ENCODE results near the gene CASP12. TPM values are rescaled to one million over a fixed set of nuclear protein-coding genes. Genes with fewer than 3 reads are reported as not detected.
A peak's percentile ranks its signal among the peaks of the same experiment; 100 is the strongest.

The CASP12 gene
- total RNA-seq, 1 donor from 2014 or later, result not detected

DNA sequence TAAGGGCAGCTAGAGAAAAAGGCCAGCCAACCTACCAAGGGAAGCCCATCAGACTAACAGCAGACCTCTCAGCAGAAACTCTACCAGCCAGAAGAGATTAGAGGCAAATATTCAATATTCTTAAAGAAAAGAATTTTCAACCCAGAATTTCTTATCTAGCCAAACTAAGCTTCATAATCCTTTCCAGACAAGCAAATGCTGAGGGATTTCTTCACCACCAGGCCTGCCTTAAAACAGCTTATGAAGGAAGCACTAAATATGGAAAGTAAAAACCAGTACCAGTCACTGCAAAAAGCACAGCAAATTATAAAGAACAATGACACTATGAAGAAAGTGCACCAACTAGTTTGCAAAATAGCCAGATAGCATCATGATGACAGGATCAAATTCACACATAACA is 30.6 kb upstream of the CASP12 start:
- TF ChIP-seq, protein P1, sequence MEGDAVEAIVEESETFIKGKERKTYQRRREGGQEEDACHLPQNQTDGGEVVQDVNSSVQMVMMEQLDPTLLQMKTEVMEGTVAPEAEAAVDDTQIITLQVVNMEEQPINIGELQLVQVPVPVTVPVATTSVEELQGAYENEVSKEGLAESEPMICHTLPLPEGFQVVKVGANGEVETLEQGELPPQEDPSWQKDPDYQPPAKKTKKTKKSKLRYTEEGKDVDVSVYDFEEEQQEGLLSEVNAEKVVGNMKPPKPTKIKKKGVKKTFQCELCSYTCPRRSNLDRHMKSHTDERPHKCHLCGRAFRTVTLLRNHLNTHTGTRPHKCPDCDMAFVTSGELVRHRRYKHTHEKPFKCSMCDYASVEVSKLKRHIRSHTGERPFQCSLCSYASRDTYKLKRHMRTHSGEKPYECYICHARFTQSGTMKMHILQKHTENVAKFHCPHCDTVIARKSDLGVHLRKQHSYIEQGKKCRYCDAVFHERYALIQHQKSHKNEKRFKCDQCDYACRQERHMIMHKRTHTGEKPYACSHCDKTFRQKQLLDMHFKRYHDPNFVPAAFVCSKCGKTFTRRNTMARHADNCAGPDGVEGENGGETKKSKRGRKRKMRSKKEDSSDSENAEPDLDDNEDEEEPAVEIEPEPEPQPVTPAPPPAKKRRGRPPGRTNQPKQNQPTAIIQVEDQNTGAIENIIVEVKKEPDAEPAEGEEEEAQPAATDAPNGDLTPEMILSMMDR (IDR thresholded peaks at IDR 0.05; ENCODE audit: insufficient read depth, low read length, severe bottlenecking), result no peak
- Histone ChIP-seq H3K4me3 (ENCODE audit: low read depth, low read length) (no peak overlapping the region), H3K36me3 (ENCODE audit: control insufficient read depth, insufficient read depth, low read length) (no peaks in the 10 kb centered on the region), H3K27me3 (ENCODE audit: control insufficient read depth, insufficient read depth, low read length) (no peaks in the 10 kb centered on the region)
- DNase-seq (ENCODE audit: low read depth) (no peak), FAIRE-seq (no peak)

DNA sequence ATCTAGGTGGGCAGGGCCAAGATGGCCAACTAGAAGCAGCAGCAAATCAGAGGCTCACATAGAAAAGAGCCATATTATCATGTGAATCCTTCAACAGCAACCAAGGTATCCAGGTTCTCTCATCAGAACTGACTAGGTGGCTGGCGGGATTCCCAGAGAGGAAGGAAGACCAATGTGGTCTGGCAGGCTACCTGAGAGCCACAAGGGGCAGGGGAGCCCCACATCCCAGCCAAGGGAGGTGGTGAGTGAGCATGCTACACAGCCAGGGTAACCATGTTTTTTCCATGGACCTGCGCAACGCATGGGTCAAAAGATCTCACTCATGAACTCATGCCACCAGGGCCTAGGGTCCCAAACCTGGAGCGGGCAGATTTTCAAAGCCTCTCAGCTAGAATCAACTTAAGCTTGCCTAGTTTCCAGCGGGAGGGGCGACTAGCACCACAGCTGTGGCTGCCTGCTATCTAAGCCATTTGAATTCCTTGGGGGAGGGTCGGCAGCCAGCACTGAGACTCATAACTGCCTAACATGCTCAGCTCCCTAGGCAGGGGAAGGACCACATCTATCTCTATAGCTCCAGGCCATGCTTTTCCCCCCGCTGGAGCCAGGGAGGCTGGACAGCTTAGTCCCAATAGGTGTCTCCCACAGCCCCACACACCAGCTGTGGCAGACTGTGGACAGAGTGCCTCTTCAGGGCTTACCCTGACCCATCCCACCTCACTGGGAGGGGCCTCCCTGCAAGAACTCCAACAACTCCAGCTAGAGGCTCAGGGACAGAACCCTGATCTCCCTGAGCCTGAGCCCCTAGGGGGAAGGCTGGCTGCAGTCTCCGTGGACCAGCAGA is 28.7 kb upstream of the CASP12 start:
- Histone ChIP-seq H3K4me3 (ENCODE audit: low read depth, low read length) (no peak overlapping the region), H3K36me3 (ENCODE audit: control insufficient read depth, insufficient read depth, low read length) (no peaks in the 10 kb centered on the region), H3K27me3 (ENCODE audit: control insufficient read depth, insufficient read depth, low read length) (no peaks in the 10 kb centered on the region)
- FAIRE-seq, result no peak
- DNase-seq (ENCODE audit: low read depth), result no peak
- TF ChIP-seq, protein P1 (IDR thresholded peaks at IDR 0.05; ENCODE audit: insufficient read depth, low read length, severe bottlenecking), result no peak

DNA sequence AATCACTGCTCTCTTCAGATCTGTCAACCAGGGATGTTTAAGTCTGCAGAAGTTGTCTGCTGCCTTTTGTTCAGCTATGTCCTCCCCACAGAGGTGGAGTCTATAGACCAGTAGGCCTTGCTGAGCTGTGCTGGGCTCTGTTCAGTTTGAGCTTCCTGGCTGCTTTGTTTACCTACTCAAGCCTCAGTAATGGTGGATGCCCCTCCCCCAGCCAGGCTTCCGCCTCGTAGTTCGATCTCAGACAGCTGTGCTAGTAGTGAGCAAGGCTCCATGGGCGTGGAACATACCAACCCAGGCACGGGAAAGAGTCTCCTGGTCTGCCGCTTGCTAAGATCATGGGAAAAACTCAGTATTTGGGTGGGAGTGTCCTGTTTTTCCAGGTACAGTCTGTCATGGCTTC is 27.6 kb upstream of the CASP12 start:
- H3K36me3 ChIP-seq (ENCODE audit: control insufficient read depth, insufficient read depth, low read length), result no peaks in the 10 kb centered on the region
- FAIRE-seq, result no peak
- H3K4me3 ChIP-seq (ENCODE audit: low read depth, low read length), result no peak overlapping the region
- H3K27me3 ChIP-seq (ENCODE audit: control insufficient read depth, insufficient read depth, low read length), result no peaks in the 10 kb centered on the region
- no peak for DNase-seq (ENCODE audit: low read depth)
- TF ChIP-seq, protein P1 (IDR thresholded peaks at IDR 0.05; ENCODE audit: insufficient read depth, low read length, severe bottlenecking), result no peak

DNA sequence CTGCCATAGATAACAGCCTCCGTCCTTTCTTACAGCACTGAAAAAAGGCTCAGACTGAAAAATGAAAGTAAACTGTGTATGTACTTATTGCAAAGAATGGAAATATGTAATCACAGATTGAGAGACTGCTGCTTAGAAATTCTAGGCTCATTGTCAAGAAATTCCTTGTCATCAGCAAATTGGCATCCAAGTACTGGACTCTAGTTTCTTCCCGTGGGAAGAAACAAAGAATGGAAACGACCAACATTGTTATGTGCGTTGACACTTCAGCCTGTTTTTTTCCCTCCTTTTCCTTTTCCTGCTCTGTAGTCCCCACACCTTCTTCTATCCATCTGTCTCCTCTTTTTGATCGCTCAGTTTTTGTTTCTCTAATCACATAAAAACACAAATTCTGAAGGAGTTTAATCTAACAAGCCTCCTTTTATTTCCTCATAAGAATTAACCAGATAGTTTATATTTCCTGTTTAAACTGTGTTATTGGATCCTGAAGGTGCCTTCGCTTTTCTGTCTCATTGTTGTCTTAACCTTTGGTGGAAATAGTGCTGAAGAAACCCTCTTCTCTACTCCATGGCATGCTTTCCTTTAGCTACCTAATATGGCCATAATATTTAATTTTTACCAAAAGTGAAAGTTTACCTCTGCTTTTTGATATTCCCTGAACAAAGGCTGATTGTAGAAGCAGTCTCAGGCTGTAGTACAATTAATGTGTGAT is 20.0 kb upstream of the CASP12 start:
- peak overlapping the region; percentile 15 for H3K4me3 ChIP-seq (ENCODE audit: low read depth, low read length)
- peak; percentile 55 for FAIRE-seq
- H3K27me3 ChIP-seq (ENCODE audit: control insufficient read depth, insufficient read depth, low read length), result no peaks in the 10 kb centered on the region
- DNase-seq (ENCODE audit: low read depth), result peak; percentile 34
- no peaks in the 10 kb centered on the region for H3K36me3 ChIP-seq (ENCODE audit: control insufficient read depth, insufficient read depth, low read length)
- TF ChIP-seq, protein P1 (IDR thresholded peaks at IDR 0.05; ENCODE audit: insufficient read depth, low read length, severe bottlenecking), result no peak

DNA sequence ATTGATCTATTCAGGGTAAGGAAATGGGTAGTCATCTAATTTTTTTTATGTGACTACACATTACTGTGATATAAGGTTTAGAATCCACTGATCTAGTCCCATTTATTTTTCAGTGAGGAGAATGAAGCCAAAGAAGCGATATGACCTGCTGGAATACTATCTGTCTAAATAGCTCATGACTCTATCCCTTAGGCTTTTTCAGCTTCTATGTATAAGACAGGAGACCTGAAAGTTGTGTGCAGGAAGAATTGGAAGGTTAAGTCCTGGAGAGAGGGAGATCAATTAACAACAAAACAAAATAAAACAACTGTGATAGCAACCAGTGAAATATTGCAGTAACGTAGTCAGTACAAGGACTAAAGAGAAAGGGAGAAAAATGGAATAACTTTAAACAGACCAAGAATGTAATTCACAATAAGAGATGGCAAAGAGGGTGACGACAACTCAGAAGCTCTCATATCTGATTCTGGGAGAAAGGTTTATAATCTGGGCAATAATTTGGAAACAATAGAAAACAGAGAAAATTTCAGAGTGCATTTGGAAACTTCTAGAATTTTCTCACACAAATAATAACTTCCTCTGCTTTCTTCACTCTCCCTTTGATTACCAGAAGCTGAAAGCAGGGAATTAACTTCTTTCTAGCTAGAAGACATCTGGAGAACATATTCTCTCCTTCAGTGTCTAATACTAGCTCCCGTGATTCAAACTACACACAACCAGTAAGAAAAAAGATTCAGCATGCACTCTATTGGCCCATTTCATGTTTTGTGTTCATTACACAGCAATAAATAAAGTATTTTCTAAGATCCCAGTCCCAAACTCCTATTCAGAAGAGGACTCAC is 19.2 kb upstream of the CASP12 start:
- H3K36me3 ChIP-seq (ENCODE audit: control insufficient read depth, insufficient read depth, low read length), result no peaks in the 10 kb centered on the region
- TF ChIP-seq, protein P1 (IDR thresholded peaks at IDR 0.05; ENCODE audit: insufficient read depth, low read length, severe bottlenecking), result no peak
- FAIRE-seq (no peak), DNase-seq (ENCODE audit: low read depth) (no peak)
- peak overlapping the region; percentile 15 for H3K4me3 ChIP-seq (ENCODE audit: low read depth, low read length)
- no peaks in the 10 kb centered on the region for H3K27me3 ChIP-seq (ENCODE audit: control insufficient read depth, insufficient read depth, low read length)

Data from bronchial epithelial cell (primary cell).